Uterus (tissue), 4 donors: ENCODE data around the gene SRC. TPM values are rescaled to one million over a fixed set of nuclear protein-coding genes. Genes with fewer than 3 reads are reported as not detected.

Experiments used
- DNase-seq, 2 donors: peaks; one replicate each; pipeline ENCODE4 v3.0.0-alpha.2; 2019 to 2020
- H3K27ac ChIP-seq, 2 donors: fragments of 200-600 bp; sonication (generic); 1 replicate in 1 of 2; 2 replicates in 1 of 2; pipeline ENCODE4 v1.5.1; 2016 to 2018
- H3K27me3 ChIP-seq, 2 donors: fragments of 200-600 bp; sonication (generic); one replicate each; pipeline ENCODE4 v1.5.1; 2018 to 2019; ENCODE audit warnings: control low read depth in 1 of 2
- H3K36me3 ChIP-seq, 2 donors: fragments of 200-600 bp; sonication (generic); one replicate each; pipeline ENCODE4 v1.5.1; 2019; ENCODE audit warnings: control low read depth in 1 of 2
- H3K4me1 ChIP-seq, 2 donors: fragments of 200-600 bp; sonication (generic); one replicate each; pipeline ENCODE4 v1.5.1; 2018 to 2019; ENCODE audit warnings: control low read depth in 1 of 2
- H3K4me3 ChIP-seq, 2 donors: fragments of 200-600 bp; sonication (generic); 1 replicate in 1 of 2; 2 replicates in 1 of 2; pipeline ENCODE4 v1.5.1; 2018 to 2019; ENCODE audit warnings: mild to moderate bottlenecking in 1 of 2
- H3K9me3 ChIP-seq, 2 donors: fragments of 200-600 bp; sonication (generic); one replicate each; pipeline ENCODE4 v1.5.1; 2019; ENCODE audit warnings: control low read depth in 1 of 2
- CTCF ChIP-seq, 4 experiments: fragments of 200-600 bp in 2 of 4; fragments of 450-650 bp in 2 of 4; sonication (generic) in 2 of 4; IDR thresholded peaks; one replicate each; pipeline ENCODE4 v1.5.1; 2016 to 2019; ENCODE audit warnings: antibody characterized with exemption in 4 of 4, mild to moderate bottlenecking in 2 of 4, moderate library complexity in 1 of 4
- POLR2A ChIP-seq, 2 donors: fragments of 450-650 bp; IDR thresholded peaks; one replicate each; pipeline ENCODE4 v1.6.1; 2016; ENCODE audit warnings: antibody characterized with exemption in 2 of 2, mild to moderate bottlenecking in 1 of 2, moderate library complexity in 1 of 2
- intact Hi-C: fragments of 100-400 bp; cut with DNase I; formaldehyde crosslinking; loops from one replicate; pipeline ENCODE4 v1.15.1; 2023; ENCODE audit warnings: low total_unique reads
- total RNA-seq, 4 donors: library from RNA; depleted of rRNA in 3 of 4; stranded (reverse); fragments of >200 nt in 3 of 4; gene quantifications; one replicate each; pipeline versions ENCODE4 v1.1.0 to v1.2.4, GENCODE V29; 2014 to 2023
- donor health status: DM: yes; HTN: yes; CAD: no.

Gene SRC
- total RNA-seq, 4 donors from 2014 or later = 25.0 to 110 (median 34.1) TPM

- no peaks in the 10 kb centered on the region for H3K9me3 ChIP-seq
- H3K36me3 ChIP-seq = no peaks in the 10 kb centered on the region
- H3K4me3 ChIP-seq = no peak overlapping the region
- no peaks in the 10 kb centered on the region for H3K27me3 ChIP-seq
- intact Hi-C loops = no loop called here
- no peak overlapping the region for H3K27ac ChIP-seq
- DNase-seq = no peak
- TF ChIP-seq CTCF (IDR thresholded peaks at IDR 0.05) = no peak
- TF ChIP-seq POLR2A (IDR thresholded peaks at IDR 0.05) = no peak
- peaks cover 4 to 6% of the 10 kb centered on the region in 2 donors for H3K4me1 ChIP-seq
Measured at GRCh38 chr20:37403107-37404033, 57.4 kb downstream of the SRC start.

GRCh38 chr20:37404461-37404890 is 58.5 kb downstream of the SRC start:
- TF ChIP-seq CTCF (IDR thresholded peaks at IDR 0.05) = no peak
- TF ChIP-seq POLR2A (IDR thresholded peaks at IDR 0.05) = no peak
- peaks cover 4 to 6% of the 10 kb centered on the region in 2 donors for H3K4me1 ChIP-seq
- intact Hi-C loops = no loop called here
- H3K4me3 ChIP-seq = no peak overlapping the region
- no peak for DNase-seq
- H3K27me3 ChIP-seq = no peaks in the 10 kb centered on the region
- no peaks in the 10 kb centered on the region for H3K9me3 ChIP-seq
- no peaks in the 10 kb centered on the region for H3K36me3 ChIP-seq
- H3K27ac ChIP-seq = no peak overlapping the region

GRCh38 chr20:37405351-37405897 is 59.5 kb downstream of the SRC start:
- TF ChIP-seq POLR2A (IDR thresholded peaks at IDR 0.05) = no peak
- no peak for TF ChIP-seq CTCF (IDR thresholded peaks at IDR 0.05)
- H3K9me3 ChIP-seq = no peaks in the 10 kb centered on the region
- H3K4me3 ChIP-seq = no peak overlapping the region
- intact Hi-C loops = no loop called here
- peaks cover 4 to 6% of the 10 kb centered on the region in 2 donors for H3K4me1 ChIP-seq
- no peaks in the 10 kb centered on the region for H3K27me3 ChIP-seq
- H3K27ac ChIP-seq = no peak overlapping the region
- no peak for DNase-seq
- no peaks in the 10 kb centered on the region for H3K36me3 ChIP-seq

GRCh38 chr20:37406010-37406998 is 60.4 kb downstream of the SRC start:
- Histone ChIP-seq H3K36me3 (no peaks in the 10 kb centered on the region), H3K4me3 (peak overlapping the region in 1 of 2 donors; percentile 8), H3K4me1 (peaks cover 4 to 6% of the 10 kb centered on the region in 2 donors), H3K27me3 (no peaks in the 10 kb centered on the region), H3K27ac (no peak overlapping the region), H3K9me3 (no peaks in the 10 kb centered on the region)
- no peak for TF ChIP-seq CTCF (IDR thresholded peaks at IDR 0.05)
- TF ChIP-seq POLR2A (IDR thresholded peaks at IDR 0.05) = no peak
- intact Hi-C loops = no loop called here
- DNase-seq = peak in 1 of 2 donors; percentile 51
